Stimulated activated CD8-positive, alpha-beta memory T cell treated with anti-CD3 and anti-CD28 coated beads, Interleukin-12 subunit alpha, Interleukin-12 subunit beta, amount 100 ng/mL, for 24 hours (primary cell): Measurements from ENCODE around the gene PCBP3.
A peak's percentile ranks its signal among the peaks of the same experiment; 100 is the strongest.

Source experiments
- DNase-seq: peaks from one replicate; pipeline ENCODE4 v3.0.0-alpha.2; 2020; ENCODE audit errors: extremely low read depth

The PCBP3 gene

DNA sequence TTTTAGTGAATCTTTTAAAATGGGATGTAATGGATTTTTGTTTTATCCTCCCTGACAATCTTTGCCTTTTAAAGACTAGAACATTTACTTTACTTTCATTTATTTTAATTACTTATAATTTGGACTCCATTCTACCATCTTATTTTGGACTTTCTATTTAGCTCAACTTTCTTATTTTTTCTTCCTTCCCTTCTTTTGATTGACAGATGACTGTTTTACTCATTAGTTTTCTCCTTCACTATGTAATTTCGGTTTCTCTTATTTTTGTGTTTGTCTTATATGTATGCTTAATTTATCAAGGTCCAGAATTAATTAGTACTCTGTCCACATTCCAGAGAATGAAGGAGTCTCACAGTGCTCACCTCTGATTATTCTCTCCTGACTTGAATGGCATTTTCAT is 109.9 kb downstream of the PCBP3 start:
- no peak for DNase-seq

DNA sequence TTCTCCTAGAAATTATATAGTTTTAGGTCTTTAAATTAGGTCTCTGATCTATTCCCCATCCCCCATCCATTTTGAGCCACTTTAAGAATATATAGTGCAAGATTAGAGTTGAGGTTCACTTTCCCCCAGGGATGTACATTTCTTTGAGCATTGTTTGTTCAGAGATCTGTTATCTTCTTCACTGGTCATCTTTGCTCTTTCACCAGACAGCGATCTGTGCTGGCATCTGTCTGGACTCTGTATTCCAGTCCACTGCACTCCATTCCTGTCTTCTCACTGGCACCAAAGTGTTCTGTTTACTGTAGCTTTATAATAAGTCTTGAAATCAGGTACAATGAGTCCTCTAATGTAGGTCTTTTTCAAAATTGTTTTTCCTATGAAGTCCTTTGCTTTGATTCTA is 112.5 kb downstream of the PCBP3 start:
- DNase-seq = no peak

DNA sequence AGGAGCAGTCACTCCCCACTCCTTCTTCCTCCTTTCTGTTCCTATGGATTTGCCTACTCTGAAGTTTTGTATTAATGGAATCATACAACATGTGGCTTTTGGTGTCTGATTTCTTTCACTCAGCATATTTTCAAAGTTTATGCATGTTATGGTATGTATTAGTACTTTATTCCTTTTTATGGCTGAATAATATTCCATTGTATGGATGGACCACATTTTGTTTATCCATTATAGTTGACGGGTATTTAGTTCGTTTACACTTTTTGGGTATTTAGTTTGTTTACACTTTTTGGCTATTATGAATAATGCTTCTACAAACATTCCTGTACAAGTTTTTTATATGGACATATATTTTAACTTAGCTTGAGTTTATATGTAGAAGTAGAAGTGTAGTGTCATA is 113.1 kb downstream of the PCBP3 start:
- no peak for DNase-seq

DNA sequence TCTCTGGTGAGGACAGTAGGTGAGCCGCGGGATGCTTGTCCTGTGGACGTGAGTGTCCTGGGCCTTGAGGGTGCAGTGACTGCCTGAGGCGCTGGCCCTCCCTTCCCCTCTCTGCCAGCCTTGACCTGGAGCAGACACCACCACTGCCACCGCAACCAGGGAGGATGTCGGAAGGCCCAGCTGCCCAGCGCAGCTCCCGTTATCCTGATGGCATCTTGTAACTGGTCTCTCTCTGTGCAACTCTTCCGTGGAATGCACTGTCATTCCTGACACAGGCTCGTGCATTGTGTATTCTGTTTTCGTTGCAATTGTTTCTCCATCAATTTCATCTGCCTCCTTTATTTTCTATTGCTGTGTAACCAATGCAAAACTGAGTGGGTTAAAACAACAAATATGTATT is 118.2 kb downstream of the PCBP3 start:
- no peak for DNase-seq

DNA sequence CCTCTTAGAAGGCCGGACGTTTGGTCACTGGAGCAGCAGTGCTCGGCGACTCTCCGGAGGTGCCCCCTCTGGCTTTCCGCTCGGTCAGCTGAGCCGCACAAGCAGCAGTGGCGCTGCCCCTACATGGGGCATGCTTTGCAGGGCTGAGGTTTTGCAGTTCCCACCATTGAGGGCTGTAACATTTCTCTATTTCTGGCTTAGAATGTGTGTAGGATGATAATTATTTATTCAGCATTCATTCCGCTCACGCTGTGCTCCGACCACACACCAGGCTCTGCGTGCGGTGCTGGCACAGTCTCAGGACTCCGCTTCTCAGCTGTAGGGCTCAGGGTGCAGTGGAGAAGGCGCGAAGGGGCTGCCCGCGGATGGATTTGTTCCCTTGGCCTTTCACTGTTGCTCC is 119.5 kb downstream of the PCBP3 start:
- no peak for DNase-seq

DNA sequence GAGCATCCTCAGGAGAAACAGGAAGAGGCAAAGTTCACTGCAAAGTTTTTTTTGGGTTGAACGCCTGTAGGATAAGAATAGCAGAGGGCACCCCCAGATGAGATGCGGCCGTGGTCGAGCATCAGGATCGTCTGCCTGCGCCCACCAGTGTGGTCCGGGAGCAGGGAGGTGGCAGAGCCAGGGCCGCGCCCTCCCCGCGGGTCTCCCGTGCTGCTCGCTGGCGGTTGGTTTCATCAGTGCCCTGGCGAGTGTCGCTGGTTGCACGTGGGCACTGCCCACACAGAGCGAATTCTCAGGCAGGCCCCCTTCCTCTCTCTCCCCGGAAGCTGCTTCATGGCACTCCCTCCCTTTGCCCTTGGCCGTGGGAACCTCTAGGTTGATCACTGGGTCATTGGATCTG is 120.0 kb downstream of the PCBP3 start:
- DNase-seq = no peak

DNA sequence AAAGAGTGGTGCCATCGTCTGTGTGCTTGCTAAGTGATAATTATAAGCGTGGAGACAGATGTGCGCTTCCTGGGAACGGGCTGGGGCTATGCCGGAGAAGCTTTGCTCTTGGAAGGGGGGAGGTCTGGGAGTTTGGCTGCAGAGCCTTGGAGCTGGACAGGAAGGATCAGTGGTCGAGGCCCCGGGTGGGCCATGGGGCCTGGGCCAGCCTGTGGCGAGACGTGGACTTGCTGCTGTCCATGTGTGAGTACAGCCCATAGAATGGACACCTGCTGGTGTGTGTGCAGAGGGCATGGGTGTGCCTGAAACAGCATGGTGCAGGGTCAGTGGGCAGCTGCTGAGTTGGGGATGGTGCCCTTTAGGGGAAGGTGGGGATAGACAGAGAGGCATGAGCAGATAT is 121.3 kb downstream of the PCBP3 start:
- DNase-seq = no peak

DNA sequence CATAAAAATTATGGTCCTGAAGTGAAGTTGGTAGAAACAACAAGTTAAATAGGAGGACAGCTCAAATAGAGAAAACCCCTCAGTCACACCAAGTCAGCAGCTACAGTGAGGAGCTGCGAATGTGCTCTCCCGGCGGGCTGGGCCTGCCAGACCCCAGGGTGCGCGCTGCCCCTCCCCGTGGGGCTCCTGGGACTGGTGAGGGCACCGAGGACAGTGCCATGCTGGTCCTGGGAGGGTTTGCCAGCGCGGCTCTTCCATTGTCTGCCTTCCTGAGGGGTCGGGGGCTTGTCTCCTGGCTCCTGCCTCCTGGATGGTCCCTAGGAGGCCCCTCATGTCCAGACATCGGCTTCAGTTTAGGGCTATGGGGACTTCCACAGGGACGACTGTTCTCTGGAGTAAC is 121.8 kb downstream of the PCBP3 start:
- no peak for DNase-seq

DNA sequence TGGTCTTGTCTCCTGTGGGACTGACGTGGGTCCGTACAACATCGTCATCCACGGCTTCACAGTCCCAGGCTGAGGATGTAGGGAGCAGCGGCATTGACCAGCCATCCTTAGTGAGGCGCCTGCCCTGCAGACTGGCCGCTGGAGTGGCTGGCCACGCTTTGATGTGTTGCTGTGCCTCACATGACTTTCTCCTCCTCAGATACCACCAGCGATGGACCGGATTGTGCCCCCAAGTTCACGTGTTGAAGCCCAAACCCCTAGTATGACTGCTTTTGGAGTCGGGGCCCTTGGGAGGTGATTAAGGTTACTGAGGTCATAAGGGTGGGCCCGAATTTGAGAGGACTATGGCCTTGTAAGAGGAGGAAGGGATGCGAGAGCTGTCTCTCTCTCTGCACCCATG is 122.5 kb downstream of the PCBP3 start:
- no peak for DNase-seq

DNA sequence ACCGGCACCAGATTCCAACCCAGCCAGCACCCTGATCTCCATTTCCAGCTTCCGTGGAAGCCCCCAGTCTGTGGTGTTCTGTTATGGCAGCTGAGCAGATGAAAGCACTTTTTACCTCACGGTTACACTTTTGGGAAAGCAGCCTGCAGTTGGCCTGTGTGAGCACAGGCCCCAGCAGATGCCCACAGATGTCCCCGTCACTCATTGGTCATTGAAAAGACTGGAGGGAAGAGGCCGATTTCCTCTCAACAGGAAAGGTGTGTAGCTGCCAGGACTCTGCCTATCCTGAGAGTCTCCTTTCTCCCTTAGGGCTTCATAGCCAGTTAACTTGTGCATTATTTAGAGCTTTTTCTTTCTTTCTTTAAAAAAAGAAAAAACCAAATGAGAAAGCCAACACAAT is 123.0 kb downstream of the PCBP3 start:
- DNase-seq = no peak

DNA sequence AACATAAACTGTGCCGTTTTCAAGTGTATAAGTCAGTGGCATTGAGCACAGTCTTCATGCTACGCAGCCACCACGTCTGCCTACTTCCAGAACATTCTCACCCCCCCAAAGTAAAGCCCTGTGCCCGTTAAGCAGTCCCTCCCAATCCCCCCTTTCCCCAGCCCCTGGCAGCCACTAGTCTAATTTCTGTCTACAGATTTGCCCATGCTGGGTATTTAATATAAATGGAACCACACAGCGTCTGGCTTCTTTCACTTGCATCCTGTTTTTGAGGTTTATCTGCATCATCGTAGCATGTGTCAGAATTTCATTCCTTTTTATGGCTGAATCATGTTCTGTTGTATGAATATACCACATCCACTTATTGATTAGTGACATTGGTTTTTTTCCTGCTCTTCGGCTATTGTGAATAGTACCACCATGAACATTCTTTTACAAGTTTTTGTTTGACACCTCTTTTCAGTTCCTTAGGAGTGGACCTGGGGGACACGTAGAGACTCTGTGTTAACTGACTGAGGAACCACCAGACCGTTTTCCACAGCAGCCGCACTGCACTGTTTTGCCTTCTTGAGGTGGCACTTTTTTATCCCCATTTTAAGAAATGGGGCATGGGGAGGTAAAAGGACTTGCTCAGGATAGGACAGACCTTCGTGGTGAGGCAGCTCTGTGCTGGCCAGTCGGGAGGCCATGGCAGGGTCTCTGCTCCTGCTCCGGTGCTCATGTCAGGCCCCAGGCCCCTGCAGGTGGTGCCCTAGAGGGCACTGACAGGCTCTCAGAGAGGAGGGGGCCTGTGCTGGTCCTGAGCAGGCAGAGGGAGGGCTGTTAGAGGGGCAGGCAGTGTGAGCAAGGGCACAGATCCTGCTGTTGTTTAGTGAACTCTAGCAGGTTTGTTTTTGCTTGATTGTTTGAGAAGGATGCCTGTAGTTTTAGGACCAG is 123.8 kb downstream of the PCBP3 start:
- DNase-seq = no peak

DNA sequence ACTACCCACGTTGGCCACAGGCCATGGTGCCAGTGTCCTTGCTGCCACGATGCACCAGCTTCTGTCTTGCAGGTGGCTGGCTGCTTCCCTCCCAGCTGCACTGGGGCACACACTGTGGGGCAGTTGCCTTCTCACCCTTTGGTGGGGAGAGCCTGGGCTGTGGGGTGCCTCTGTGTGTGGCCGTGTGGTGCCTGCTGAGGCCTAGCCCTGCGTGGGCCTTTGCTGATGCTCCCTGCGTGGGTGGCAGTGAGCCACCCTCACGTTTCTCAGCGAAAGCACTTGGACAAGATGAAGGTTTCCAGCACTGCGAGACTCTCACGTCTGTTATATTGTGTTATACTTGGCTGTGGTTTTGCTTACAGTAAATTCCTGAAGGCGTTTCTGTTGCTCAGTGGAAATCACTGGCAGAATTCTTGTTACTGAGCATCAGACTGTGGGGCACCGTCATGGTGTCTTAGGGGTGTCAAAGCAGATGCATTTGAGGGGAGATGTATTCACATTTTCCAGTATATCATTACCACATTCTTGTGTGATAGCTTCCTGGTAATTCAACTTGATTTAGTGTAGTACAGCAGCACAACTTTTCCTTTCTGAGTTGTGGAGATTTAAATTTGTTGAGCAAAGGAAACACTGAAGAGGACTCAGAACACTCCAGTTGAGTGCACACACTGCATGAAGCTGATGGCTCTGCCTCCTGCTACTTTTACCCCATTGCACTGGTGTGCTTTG is 124.7 kb downstream of the PCBP3 start:
- DNase-seq = peak; percentile 22

DNA sequence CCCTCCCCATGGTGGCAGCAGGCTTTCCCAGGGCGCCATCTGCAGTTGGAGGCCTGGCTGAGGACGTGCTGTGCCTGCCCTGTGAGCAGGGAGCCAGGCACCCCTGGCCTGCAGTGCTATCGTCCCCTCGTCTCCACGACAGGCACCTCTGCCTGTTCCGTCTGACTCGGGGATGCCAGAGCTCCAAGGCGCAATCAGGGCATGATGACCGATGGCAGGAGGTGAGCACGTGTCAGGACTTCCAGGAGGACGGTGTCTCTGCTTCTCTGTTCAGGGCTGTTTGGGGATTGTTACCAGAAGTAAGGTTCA is 125.2 kb downstream of the PCBP3 start:
- no peak for DNase-seq

DNA sequence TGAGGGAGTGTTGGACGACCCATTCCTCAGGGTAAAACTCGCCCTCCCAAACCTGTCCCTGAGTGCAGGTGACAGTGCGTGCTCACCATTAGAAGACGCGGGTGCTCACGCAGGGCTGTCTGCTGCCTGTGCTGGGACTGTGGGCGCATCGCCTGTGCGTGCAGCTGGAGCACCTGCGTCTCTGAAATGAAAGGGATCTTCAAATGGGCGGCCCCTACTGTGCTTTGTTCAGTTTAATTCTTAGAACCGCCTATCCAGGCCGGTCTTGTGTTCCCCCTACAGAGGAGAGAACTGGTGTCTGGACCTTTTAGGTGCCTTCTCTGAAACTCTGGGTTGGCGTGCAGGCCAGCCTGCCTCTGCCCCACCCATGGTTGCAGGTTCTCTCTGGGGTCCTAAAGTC is 125.8 kb downstream of the PCBP3 start:
- no peak for DNase-seq

DNA sequence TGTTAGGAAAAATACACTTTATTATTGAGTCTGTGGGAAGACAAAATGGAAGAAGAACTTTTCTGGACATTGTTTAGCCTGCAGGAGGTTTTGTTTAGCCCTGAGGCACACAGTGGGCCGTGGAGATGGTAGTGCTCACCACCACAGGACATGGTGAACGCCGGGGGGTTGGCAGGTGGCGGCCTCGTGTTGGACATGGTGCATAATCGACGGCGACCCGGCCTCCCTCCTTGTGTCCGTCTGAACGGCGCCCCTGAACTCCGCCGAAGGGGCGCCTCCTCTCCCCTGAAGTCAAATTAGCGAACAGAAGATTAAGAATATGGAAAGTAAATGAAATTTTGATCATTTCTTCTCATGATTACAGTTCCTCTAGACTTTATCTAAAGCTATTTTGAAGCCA is 126.4 kb downstream of the PCBP3 start:
- no peak for DNase-seq

DNA sequence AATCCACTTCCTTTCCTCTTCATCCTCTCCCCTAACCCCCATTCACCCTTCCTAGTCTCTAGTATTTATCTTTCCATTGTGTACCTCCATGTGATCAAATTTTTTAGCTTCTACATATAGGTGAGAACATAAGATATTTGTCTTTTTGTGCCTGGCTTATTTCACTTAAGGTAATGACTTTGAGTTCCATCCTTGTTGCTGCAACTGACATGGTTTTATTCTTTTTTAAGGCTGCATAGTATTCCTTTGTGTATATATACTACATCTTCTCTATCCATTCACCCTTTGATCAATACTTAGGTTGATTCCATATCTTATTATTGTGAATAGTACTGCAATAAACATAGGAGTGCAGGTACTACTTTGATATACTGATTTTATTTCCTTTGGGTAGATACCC is 128.7 kb downstream of the PCBP3 start:
- no peak for DNase-seq

DNA sequence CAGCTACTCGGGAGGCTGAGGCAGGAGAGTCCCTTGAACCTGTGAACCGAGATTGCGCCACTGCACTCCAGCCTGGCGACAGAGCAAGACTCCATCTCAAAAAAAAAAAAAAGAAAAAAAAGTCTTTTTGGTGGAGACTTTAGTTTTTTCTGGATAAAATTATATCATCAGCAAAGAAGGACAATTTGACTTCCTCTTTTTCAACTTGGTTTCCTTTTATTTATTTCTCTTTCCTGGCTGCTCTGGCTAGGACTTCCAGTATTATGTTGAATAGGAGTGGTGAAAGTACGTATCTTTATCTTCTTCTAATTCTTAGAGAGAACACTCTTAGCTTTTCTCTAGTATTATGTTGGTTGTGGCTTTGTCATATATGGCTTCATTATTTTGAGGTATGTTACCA is 130.8 kb downstream of the PCBP3 start:
- DNase-seq = no peak

DNA sequence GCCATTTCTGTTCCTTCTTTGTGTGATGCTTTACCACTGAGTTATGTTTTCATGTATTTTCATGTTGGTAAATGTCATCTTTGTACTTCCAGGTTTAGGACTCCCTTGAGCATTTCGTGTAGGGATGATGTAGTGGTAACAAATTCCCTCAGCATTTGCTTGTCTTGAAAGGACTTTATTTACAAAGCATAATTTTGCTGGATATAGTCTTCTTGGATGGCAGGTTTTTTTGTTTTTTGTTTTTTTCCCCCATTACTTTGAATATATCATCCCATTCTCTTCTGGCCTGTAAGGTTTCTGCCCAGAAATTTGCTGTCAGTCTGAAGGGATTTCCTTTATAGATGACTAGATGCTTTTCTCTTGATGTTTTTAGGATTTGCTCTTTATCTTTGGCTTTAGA is 133.4 kb downstream of the PCBP3 start:
- no peak for DNase-seq

DNA sequence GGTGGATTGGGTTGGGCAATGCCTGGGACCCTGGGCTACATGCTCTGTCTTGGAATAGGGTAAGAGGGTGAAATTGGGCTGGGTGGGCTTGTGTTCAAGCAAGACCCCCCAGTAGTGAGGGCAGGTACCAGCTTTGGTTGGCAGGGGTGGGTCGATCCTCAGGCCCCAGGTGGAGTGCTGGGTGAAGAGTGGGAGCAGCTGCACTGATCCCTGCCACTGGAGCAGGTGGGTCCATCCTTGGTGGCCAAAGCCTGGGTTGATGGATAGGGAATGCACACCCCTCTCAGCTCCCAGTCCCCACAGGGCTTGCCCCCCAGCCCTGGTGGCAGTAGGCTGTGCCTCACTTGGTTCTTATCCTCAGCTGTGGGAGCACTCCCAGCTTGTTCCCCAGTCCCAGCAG is 135.2 kb downstream of the PCBP3 start:
- DNase-seq = no peak

DNA sequence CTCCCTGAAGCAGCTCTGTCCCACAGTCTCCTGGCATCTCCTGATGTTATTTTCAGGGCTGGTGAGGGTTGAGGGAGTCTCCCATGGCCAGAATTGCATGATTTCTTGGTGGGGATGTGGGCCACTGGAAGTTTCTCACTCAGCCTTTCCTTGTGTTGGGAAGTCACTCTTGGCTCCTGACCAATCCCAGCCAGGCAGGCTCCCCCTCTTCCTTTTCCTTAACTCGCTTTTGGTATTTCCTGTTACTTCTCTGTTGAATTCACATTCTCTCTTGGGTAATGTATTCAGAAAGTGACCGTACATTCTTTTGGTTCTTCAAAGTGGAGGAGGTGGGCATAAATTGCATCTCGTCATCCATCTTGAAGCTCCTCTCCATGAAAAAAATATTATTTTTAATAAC is 135.7 kb downstream of the PCBP3 start:
- DNase-seq = no peak

DNA sequence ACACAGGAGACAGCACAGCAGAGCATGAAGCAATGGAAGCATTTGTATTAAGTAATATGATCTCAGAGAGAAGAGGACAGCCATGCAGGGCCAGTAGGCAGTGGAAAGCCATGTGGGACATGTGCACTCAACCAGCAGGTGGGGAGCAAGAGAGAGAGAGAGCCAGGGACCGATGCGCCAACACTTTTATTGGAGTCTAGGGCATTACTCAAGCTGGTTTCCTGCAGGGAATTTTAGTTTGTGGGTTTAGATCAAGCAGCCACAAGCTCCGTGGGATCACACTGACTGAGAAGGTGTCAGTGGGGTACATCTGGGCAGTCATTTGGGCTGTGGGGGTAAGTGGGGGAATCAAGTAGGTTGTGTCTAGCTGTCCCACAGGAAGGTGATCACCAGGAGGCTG is 137.1 kb downstream of the PCBP3 start:
- DNase-seq = no peak

DNA sequence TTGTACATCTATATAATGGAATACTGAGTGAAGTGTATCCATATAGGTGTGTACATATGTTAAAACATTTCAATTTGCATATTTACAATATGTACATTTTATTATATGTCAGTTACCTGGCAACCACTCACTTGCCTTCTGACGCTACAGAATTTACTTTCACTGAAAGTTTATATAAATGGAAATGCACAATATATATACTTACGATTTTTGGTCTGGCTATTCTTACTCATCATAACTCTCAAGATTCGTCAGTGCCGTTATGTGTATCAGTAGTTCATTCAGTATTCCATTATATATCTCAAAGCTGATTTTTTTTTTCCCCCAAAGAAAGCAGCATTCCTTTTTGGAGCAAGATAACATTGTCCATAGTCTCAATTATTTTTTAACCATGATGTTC is 138.2 kb downstream of the PCBP3 start:
- DNase-seq = no peak

DNA sequence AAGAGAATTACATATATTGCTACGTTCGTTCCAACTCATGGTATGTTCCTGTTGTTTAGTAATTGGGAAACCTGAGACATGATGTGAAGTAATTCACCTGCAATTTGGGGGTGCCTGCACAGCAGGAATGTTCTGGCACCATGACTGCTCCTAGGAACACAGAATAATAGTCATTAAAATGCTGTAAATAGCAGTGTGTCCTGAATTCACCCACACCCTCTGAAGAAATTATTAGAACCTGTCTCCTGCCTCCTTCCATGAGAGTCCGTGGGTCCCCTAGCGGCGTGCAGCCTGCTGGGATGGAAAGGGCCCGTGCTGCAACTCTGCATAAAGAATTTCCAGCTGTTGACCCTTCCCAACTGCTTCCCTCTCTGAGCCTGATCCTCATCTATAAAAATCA is 143.1 kb downstream of the PCBP3 start:
- no peak for DNase-seq

DNA sequence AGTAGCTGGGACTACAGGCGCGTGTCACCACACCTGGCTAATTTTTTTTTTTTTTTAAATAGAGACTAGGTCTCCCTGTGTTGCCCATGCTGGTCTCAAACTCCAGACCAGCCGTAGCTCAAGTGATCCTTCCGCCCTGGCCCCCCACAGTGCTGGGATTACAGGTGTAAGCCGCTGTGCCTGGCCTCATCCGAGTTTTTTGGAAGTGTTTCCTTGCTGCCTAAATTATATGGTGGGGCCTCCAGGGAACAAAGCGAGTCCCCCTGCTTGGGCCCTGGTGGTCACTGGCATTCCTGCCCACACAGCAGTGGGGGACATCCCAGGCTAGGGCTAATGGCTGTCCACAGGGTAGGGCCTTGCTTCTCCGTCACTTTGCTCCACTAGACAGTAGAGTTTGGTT is 143.8 kb downstream of the PCBP3 start:
- DNase-seq = no peak
